ENCODE measurements around the gene ALX1. TPM values are rescaled to one million over a fixed set of nuclear protein-coding genes. Genes with fewer than 3 reads are reported as not detected.

The ALX1 gene
- total and polyA plus RNA-seq, 2 of the 4 experiments (the other 2 are of a cell fraction), result not detected

DNA sequence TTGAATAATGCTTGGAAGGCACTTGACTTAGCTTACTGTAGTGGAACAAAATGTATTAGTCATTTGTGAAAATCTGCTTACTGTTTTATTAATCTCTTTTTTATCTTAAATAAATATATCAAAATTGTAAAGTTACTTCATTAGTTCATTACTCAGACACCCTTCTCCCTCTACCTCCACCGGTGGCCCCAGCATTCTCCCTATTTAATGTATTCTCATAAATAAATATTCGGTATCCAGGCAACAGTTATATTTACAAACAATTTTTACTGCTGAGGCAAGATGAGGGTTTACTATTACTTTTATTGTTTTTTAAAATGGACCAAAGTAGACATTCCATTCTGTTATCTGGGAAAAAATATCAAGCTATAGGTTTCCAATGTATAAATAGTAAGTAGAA, 19.6 kb upstream of the ALX1 start:
- Histone ChIP-seq H4K20me1 (ENCODE audit: insufficient read depth, low read length) (no peaks in the 10 kb centered on the region), H3K9me1 (ENCODE audit: insufficient read depth, low read length) (no peaks in the 10 kb centered on the region), H2BK120ac (ENCODE audit: low read depth, low read length) (no peak overlapping the region), H3K14ac (replicated peaks; ENCODE audit: low read depth, low read length) (no peak overlapping the region), H3K79me1 (ENCODE audit: low read depth in 1 of 2, low read length in 2 of 2) (no peaks in the 10 kb centered on the region), H3K4ac (ENCODE audit: low read depth, low read length) (no peak overlapping the region), H4K91ac (ENCODE audit: insufficient read depth, low read depth, low read length) (no peak overlapping the region), H2BK15ac (ENCODE audit: low read depth, low read length) (no peak overlapping the region), H2BK5ac (ENCODE audit: low read depth, low read length, poor library complexity, severe bottlenecking) (no peak overlapping the region), H3K9me3 (ENCODE audit: control insufficient read depth, insufficient read depth, low read length) (no peaks in the 10 kb centered on the region), H3K56ac (ENCODE audit: extremely low read depth, insufficient read depth, low read length) (no peak overlapping the region), H3K9ac (ENCODE audit: low read depth, low read length) (no peak overlapping the region), H3K27me3 (ENCODE audit: control insufficient read depth, insufficient read depth, low read length) (no peaks in the 10 kb centered on the region), H4K5ac (ENCODE audit: low read depth, low read length) (no peak overlapping the region), H3K27ac (ENCODE audit: insufficient read depth, low read length) (no peak overlapping the region), H3K4me2 (ENCODE audit: low read depth, low read length) (no peak overlapping the region), H2AK9ac (replicated peaks; ENCODE audit: low read depth, low read length, poor library complexity) (no peak overlapping the region), H3K4me3 (ENCODE audit: insufficient read depth, low read depth, low read length) (no peak overlapping the region), H3K36me3 (ENCODE audit: control insufficient read depth, insufficient read depth, low read length) (no peaks in the 10 kb centered on the region), H4K8ac (ENCODE audit: low read depth in 2 of 2, low read length in 2 of 2) (no peak overlapping the region), H2AK5ac (ENCODE audit: low read depth, low read length) (no peak overlapping the region), H3K18ac (ENCODE audit: low read depth, low read length) (no peak overlapping the region), H3K23ac (ENCODE audit: low read depth, low read length) (no peak overlapping the region), H2BK20ac (ENCODE audit: low read depth, low read length) (no peak overlapping the region), H2AFZ (replicated peaks; ENCODE audit: low read length, poor library complexity) (no peak overlapping the region), H3K4me1 (ENCODE audit: control insufficient read depth, insufficient read depth, low read length) (no peaks in the 10 kb centered on the region)
- POLR2A ChIA-PET (ENCODE audit: unreplicated experiment), result no interaction called here
- CTCF ChIA-PET, result no interaction called here
- in situ Hi-C loops (cut with MboI; ENCODE audit: low sequenced_read_pairs), result no loop called here
- DNase-seq (no peak), ATAC-seq (ENCODE audit: low read depth) (no peak)
- TF ChIP-seq RAD21 (IDR thresholded peaks at IDR 0.05; ENCODE audit: low read length) (no peak), POLR2A (IDR thresholded peaks at IDR 0.05; ENCODE audit: low read depth, low read length) (no peak), CHD1 (IDR thresholded peaks at IDR 0.05; ENCODE audit: low read depth, low read length) (no peak), CEBPB (IDR thresholded peaks at IDR 0.05; ENCODE audit: low read depth, low read length) (no peak), USF2 (IDR thresholded peaks at IDR 0.05; ENCODE audit: low read depth, low read length) (no peak), BHLHE40 (IDR thresholded peaks at IDR 0.05; ENCODE audit: low read depth, low read length) (no peak), SMC3 (IDR thresholded peaks at IDR 0.05; ENCODE audit: low read depth, low read length) (no peak), FOS (IDR thresholded peaks at IDR 0.05; ENCODE audit: low read depth, low read length) (no peak), RCOR1 (IDR thresholded peaks at IDR 0.05; ENCODE audit: insufficient replicate concordance, low read length) (no peak), MAZ (IDR thresholded peaks at IDR 0.05; ENCODE audit: borderline replicate concordance, low read depth, low read length) (no peak), MAFK (IDR thresholded peaks at IDR 0.05; ENCODE audit: low read depth, low read length) (no peak), RFX5 (IDR thresholded peaks at IDR 0.05; ENCODE audit: low read depth, low read length) (no peak), NFE2L2 (IDR thresholded peaks at IDR 0.05; ENCODE audit: low read depth, low read length) (no peak)
- TF ChIP-seq, protein P1, sequence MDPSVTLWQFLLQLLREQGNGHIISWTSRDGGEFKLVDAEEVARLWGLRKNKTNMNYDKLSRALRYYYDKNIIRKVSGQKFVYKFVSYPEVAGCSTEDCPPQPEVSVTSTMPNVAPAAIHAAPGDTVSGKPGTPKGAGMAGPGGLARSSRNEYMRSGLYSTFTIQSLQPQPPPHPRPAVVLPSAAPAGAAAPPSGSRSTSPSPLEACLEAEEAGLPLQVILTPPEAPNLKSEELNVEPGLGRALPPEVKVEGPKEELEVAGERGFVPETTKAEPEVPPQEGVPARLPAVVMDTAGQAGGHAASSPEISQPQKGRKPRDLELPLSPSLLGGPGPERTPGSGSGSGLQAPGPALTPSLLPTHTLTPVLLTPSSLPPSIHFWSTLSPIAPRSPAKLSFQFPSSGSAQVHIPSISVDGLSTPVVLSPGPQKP (IDR thresholded peaks at IDR 0.05; ENCODE audit: borderline replicate concordance, low read depth, low read length), result no peak
- TF ChIP-seq, protein P2, sequence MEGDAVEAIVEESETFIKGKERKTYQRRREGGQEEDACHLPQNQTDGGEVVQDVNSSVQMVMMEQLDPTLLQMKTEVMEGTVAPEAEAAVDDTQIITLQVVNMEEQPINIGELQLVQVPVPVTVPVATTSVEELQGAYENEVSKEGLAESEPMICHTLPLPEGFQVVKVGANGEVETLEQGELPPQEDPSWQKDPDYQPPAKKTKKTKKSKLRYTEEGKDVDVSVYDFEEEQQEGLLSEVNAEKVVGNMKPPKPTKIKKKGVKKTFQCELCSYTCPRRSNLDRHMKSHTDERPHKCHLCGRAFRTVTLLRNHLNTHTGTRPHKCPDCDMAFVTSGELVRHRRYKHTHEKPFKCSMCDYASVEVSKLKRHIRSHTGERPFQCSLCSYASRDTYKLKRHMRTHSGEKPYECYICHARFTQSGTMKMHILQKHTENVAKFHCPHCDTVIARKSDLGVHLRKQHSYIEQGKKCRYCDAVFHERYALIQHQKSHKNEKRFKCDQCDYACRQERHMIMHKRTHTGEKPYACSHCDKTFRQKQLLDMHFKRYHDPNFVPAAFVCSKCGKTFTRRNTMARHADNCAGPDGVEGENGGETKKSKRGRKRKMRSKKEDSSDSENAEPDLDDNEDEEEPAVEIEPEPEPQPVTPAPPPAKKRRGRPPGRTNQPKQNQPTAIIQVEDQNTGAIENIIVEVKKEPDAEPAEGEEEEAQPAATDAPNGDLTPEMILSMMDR (conservative IDR thresholded peaks at IDR 0.05; ENCODE audit: low read depth, low read length), result no peak
- WGBS, 2 experiments (ENCODE audit: extremely low coverage in 2 of 2, insufficient read length in 1 of 2), result no CpG with 5 or more reads among the region's 2 CpGs
- dilution Hi-C loops (cut with HindIII; ENCODE audit: low sequenced_read_pairs, unreplicated experiment), result no loop called here
- BruUV-seq (replicated peaks), result no TSS peak
- intact Hi-C loops (cut with micrococcal nuclease), result loop anchor here (2.0 kb wide), 1 partner anchor 42 kb away; no protein-coding TSS in a partner anchor
